SU-DHL-6 (cell line): ENCODE data around the gene FGA.

ENCODE experiments used
- EZH2phosphoT487 ChIP-seq: fragments of 200-600 bp; sonication (generic), shearing (Covaris generic); conservative IDR thresholded peaks from 2 replicates; pipeline ENCODE4 v1.6.1; 2018; ENCODE audit warnings: mild to moderate bottlenecking, antibody characterized with exemption, low read length, moderate library complexity, mixed read lengths
- TF ChIP-seq, protein P1 (sequence below): fragments of 200-600 bp; sonication (generic); IDR thresholded peaks from one replicate; pipeline ENCODE4 v1.5.1; 2017; ENCODE audit warnings: antibody characterized with exemption, mild to moderate bottlenecking, low read length, moderate library complexity; ENCODE audit not compliant: insufficient read depth, poor library complexity, severe bottlenecking

DNA sequence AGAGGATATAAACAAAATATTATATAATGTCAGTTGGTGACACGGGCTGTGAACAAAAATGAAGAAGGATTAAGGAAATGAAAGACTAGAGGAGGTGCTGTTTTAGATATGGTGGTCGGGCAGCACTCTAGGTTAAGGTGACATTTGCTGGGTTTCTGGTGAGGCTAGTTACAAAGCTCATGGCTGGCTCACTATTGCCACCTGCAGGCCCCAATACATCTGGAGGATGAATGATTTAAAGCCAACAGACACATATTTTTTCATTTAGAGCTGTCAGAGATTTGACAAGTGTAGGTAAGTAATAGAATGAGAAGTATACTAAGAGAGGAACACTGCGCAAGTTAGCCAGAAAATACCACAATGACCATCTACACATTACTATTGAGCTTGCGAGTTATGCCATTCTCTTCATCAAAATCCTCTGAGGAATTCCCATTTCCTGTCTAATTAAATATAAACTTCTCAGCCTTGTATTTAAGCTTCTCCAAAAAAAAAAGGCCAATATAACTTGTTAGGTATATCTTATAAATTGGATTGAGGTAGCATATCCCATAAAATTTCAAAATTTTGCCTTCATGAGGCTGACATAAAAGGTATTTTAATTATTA is 28.3 kb upstream of the FGA start:
- TF ChIP-seq, protein P1, sequence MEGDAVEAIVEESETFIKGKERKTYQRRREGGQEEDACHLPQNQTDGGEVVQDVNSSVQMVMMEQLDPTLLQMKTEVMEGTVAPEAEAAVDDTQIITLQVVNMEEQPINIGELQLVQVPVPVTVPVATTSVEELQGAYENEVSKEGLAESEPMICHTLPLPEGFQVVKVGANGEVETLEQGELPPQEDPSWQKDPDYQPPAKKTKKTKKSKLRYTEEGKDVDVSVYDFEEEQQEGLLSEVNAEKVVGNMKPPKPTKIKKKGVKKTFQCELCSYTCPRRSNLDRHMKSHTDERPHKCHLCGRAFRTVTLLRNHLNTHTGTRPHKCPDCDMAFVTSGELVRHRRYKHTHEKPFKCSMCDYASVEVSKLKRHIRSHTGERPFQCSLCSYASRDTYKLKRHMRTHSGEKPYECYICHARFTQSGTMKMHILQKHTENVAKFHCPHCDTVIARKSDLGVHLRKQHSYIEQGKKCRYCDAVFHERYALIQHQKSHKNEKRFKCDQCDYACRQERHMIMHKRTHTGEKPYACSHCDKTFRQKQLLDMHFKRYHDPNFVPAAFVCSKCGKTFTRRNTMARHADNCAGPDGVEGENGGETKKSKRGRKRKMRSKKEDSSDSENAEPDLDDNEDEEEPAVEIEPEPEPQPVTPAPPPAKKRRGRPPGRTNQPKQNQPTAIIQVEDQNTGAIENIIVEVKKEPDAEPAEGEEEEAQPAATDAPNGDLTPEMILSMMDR: peak; percentile 48
- TF ChIP-seq EZH2phosphoT487: no peak
